UCSD-AML1 (cell line): ENCODE results near the gene DENND4B.
A peak's percentile ranks its signal among the peaks of the same experiment; 100 is the strongest.

Experiments
- DNase-seq: peaks from one replicate; lab custom pipeline; 2025; ENCODE audit not compliant: unreplicated experiment; lab: John Stamatoyannopoulos, UW

DENND4B gene

DNA sequence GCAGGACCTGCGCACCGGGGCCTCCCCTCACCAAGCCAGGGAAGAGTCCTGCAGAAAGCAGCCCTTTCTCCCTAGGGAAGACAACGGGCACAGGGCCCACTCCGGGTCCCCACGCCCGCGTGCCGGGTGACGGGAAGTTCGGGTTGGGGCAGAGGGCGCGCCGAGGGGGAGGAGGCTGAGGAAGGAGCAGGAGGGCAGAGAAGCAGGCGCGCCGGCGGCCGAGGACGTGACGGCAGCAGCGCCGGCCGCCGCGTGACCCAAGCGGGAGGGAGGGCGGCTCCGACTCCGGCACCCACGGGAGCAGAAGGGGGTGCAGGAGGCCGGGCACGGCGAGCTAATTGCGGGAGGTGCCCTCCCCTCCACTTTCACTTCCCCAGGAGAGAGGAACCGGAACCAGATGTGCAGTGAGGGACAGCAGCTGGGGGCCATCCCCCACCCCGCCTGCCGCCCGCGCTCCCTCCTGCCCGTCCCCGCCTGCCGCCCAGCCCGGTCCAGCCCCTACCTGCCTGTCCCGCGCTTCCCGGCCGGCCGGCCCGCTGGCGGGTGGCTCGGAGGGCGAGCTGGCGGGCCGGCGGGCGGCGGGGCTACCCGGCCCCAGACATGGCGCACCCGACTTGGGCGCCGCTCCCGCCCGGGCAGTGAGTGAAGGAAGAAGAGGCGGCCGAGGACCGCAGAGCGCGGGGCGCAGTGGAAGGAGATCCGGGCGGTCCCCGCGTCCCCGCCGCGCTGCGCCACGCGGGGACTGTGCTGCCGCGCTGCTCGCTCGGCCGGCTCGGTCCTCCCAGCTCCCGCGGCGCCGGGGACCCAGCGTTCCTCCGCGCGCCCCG is 510 bp downstream of the DENND4B start:
- peak; percentile 88 for DNase-seq

DNA sequence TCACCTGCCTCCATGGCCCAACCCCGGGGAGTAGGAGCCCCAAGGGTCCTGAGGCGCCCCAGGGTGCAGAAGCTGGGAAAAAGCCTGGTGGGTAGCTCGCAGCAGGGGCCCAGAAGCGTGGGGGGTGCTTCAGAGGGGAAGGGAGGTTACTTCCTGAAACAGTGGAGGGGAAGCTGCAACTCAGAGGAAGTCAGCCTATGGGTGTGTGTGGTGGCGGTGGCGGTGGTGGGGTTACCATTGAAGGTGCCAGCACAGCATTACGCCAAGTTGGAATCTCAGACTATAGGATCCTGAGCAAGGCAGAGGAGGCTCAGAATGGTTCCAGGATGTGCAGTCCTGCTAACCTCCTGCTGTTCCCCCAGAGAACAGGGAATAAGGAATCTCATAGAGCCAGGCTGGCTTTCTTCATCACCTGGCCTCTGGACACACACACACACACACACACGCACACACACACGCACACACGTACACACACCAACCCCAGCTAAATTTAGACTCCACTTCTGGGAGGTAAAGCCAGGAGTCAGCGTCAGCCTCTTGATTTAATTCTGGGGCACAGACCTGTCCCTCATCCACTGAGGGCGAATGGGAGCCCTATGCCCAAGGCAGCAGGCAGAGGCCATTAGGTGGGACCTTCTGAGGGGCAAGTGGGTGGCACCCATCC is 1.3 kb downstream of the DENND4B start:
- peak; percentile 83 for DNase-seq

DNA sequence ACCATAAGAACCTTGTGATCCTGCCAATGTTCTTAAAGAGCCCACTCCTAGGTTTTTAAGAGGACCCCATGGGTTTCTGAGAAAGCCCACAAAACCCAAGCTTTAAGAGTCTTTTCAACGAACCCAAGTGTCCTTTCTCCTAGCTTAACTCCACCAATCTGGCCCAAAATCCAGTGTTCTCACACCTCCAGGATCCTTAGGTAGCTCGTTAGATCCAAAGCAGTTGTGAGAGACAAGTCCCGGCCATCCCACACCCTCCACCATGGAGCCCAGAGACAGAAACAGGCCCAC is 1.7 kb downstream of the DENND4B start:
- no peak for DNase-seq

DNA sequence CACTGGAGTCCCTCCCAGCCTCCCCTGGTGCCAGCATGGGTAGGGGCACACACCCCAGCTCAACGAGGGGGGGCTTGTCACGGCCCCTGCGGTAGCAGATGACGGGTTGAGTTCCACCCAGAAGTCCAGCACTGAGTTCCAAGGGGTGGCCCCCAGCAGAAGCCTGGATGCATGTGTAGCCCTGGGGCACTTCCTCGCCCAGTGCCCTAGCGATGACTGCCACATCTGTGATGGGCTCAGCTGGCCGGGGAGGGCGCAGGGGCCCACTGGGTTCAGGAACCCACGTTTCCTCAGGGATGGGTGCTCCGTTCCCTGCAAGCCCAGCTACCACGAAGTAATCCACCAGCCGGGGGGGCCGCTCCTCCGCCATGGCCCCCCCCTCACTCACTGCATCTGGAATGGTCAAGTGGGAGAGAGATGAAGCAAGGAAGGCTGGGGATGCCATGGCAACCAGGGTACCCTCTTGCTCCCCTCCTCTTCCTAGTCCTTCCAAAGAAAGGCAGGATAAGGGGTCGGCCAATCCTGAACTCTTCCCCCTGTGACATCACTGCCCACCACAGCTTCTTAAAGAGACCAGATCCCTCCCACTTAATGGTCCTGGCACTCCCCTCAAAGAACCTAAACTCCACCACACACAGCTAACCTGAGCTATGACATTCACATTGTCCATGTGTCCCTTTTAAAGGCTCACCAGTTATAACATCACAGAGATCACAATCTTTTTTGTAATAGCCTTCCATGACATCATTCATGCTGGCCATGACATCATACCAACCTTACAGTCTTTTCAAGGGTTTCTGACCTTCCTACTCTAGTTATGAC is 2.3 kb downstream of the DENND4B start:
- DNase-seq = no peak

DNA sequence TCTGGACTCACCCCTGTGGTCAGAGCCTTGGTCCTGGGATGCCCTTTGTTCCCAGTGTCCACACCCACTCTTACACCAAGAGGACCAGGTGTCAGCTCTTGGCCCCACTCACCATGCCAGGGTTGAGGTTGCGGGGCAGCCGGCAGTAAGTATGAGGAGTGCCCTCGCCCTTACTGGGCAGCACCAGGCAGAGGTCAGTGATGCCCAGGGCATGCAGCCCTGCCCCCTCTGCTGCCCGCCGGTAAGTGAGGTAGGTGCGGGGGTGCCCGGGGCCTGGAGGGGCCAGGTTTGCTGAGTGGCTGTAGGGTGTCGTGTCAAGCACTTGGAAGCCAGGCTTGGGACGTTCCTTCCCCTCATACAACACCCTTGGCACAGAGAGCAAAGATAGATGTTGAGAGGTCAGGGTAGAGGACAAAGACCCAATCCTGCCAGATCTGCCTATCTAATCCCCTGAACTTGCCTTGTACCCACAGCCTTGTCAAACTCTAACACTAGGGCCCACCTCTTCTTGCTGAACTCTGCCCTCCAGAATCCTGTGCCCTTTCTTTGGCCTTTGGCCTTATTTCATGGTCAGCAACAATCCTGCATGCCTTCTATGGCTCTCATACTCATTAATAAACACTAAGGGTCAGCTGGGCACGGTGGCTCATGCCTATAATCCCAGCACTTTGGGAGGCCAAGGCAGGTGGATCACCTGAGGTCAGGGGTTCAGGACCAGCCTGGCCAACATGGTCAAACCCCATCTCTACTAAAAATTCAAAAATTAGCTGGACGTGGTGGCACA is 3.6 kb downstream of the DENND4B start:
- no peak for DNase-seq

DNA sequence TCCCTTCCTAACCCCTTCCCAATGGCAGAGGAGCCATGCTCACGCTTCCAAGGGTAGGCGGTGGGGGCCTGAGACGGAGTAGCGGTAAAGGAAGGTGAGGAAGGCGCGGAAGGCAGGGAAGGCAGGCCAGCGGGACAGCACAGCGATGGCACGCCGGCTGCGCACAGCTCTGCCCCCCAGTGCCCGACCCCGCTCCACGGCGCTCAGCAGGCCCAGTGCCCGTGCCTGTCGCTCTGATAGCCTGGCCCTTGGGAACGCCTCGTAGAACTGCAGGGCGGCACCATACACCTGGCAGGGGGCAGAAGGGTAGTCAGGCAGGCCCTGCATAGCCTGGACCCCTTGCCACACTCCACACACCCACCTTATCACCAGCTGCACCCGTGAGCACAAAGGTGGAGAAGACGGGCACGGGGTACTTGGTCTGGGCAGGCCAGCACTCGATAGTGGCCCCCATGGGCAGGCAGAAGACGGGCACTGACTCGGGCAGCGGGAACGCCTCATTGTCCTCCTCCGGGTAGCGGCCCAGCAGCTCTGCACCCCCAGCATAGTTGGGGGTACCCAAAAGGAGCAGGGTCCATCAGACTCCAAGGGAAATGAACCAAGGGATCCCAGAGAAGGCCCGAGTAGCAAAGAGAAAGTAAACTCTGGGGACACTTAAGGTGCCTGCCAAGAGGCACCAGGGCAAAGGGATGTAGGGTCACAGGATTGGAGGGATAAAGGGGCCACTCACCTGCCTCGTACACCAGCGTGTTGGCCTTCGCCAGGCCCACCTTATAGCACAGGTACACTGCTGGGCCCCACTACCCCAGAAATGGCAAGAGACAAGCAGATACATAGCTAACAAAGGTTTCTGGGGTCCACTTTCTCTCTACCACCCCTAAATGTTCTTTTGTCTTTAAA is 4.4 kb downstream of the DENND4B start:
- no peak for DNase-seq

DNA sequence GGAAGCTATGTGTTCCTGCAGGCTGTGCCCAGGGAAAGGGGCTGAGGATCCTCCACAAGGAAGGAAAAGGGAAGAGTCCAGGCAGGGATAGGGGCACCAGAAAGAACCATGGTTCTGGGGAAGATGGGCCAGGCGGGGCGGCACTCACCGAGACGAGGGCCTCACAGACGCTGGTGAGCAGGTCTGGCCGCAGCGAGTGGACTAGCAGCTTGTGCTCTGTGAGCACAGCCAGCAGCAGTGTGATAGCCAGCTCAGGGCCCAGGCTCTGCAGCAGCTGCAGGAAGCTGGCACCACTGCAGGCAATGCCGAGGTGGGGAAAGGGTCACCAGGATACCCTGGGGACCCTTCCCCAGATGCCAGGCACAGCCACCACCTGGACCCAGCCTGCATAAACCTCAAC is 5.8 kb downstream of the DENND4B start:
- no peak for DNase-seq

DNA sequence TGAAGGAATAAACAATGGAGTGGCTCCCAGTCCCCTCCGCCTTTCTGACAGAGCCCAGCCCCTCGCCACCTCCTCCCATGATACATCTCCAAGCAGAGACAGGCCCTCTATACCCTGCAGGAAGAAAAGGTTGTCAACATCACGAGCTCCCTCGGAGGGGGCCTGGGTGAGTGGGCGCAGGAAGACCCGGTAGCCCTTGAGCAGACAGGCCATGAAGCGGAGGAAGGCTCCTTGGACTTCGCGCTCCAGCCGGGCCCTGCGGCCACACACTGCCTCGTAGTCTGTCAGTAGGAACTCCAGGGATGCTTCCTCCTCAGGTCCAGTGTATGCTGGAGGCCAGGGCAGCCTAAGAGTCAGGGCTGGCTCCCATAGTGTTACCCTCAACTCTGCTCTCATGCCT is 7.0 kb downstream of the DENND4B start:
- DNase-seq = no peak

DNA sequence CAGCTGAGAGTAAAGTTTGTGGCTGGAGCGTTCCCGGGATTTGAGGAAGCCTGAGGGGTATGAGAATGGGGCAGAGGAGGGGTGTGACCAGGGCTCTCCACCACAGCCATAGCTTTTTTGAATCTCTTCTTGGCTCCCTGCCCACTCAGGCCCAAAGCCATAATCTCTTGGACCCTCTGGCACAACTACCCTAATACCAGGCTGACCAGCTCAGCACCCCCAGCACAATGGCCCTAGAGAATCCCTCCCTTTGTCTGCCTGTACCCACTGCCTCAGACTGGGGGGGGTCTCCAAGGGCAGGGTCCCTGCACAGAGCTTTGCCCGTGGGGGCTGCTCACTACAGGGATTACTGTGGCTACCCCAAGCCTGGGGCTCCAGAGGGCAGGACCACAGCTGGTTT is 7.5 kb downstream of the DENND4B start:
- no peak for DNase-seq

DNA sequence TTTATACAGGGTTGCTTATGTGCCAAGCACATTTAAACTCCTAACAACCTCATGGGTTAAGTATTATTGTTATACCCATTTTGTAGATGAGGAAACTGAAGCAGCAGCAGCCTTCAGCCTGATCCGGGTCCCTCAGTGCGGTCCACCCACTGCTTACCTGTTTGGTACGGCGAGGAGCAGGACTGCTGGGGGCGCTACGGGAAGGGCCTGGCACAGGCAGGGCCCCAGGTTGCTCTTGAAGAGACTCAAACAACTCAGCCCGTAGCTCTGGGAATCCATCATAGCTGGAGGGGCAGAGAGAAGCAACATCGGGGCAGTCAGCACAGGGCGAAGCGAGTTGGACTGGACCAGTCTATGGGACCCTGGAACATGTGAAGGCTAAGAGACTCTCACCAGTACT is 9.2 kb downstream of the DENND4B start:
- DNase-seq = no peak

DNA sequence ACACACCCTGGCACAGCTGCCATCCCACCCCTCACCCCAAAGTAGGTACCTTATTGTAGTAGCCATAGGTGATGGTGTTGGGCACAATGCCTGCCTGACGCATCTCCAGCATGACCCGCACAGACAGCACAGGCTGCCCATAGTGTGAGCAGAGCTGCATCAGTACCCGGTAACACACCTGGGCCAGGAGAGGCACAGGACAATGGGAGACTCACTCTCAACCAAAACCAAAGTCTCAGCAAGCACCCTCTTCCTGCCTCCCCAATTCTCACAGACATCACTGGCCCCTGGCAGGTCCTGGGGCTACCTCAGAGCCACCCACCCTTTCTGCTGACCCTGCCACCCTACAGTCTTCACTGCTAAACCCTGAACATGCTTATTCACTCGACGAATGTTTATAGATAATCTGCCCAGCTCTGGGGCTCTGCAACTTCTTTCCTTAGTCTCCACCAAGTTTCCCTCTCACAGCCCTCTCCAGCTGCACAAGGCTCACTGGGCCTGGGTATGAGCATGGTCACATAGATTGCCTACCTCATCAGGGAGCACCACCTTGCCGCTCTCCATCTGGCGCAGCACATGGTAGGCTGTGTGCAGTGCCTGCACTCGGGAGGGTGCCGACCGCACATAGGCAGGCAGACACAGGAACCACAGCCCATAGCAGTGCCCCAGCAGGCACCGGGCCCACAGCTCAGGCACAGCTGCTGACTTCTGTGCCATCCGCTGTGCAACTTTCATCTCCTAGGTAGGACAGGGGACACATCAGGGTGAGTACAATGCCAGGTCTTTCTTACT is 10.3 kb downstream of the DENND4B start:
- DNase-seq = no peak

DNA sequence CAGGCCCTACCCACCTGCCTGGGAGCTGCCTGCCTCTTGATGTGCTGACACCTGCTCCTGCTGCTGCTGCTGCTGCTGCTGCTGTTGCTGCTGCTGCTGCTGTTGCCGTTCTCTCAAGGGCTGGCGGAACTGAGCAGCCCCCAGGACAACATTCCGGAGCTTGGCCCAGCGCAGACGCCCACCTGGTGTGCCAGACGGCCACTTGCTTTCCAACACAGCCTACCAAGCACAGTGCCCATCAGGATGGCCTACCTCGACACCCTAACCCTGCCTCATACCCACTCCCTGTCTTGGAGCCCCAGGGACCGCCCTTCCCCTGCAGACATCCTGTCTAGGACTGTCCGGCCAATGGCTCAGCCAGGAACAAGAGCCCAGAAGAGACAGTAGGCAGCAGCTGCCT is 11.8 kb downstream of the DENND4B start:
- no peak for DNase-seq

DNA sequence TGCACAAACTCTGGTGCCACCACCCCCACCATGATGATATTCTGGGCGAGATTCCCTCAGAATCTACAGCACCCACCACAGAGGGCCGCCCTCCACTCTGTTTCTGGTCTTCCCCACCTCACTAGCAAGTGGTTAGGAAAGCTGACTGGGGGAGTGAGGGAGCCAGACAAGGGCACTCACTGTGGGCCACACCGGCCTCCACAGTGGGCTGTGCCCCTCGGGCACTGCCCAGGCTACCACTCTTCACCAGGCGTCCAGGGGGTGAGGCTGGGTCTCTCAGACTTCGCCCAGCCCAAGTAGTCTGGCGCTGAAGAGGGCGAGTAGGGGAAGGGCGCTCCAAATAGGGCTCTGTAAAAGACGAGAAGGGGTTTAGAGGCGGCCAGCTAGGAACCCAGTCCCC is 12.6 kb downstream of the DENND4B start:
- DNase-seq = no peak

DNA sequence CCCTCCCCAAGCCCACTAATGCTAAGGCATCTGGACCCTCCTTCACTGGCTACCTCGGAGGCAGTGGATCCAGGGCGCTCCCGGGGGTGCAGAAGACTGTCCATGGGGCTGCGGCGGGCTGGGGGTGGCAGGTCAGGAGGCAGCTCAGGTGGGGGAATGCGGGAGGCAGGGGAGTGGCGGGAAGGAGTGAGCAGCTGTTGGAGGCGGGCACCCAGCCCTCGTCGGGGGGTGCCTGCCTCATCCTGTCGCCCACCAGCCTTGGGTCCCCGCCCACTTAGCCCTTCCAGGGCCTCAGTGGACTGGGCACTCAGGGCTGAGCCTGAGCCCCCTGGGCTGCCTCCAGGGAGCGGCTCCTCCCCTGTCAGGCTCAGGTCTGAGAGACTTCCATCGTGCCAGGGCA is 13.1 kb downstream of the DENND4B start:
- no peak for DNase-seq

DNA sequence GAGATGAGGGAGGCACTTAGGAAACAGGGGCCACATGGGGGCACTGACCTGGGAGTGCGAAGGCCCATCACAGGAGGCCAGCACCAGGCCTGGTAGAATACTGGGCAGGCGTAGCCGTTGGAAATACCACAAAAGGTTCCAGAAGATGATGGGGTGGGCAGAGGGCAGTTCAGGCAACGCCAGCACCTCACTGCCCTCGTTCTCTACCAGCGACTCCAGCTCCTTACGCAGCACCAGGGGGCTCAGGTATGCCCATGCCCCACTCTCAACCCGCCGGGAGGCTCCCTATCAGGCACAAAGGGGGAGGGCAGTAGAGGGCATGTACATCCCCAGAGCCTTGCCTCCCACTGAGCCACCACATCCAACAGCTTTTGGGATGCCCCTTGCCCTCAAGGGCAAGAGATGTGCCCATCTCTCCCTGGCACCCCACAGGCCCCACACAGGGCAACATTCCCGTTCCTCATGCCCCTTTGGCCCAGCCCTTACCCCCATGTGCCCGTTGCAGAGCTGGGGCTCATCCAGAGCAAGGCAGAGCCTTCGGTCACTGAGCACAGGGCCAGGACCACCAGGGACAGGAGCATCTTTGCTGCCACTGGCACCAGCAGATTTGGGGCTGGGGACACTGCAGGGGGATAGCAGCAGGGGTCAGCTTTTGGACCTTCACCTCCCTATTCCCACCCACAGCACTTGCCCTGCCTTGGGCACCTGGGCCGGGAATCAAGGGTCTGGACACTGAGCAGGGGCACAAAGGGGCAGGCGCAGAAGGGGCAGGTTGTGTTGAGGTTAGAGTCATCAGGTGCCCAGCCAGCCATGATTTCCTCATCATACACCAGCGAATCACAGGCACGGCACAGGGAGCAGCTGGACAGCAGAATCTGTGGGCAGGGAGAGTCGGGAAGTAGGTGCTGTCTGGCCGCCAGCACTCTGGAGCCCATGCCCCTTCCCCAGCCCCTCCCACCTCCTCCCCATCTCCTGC is 14.1 kb downstream of the DENND4B start:
- no peak for DNase-seq

DNA sequence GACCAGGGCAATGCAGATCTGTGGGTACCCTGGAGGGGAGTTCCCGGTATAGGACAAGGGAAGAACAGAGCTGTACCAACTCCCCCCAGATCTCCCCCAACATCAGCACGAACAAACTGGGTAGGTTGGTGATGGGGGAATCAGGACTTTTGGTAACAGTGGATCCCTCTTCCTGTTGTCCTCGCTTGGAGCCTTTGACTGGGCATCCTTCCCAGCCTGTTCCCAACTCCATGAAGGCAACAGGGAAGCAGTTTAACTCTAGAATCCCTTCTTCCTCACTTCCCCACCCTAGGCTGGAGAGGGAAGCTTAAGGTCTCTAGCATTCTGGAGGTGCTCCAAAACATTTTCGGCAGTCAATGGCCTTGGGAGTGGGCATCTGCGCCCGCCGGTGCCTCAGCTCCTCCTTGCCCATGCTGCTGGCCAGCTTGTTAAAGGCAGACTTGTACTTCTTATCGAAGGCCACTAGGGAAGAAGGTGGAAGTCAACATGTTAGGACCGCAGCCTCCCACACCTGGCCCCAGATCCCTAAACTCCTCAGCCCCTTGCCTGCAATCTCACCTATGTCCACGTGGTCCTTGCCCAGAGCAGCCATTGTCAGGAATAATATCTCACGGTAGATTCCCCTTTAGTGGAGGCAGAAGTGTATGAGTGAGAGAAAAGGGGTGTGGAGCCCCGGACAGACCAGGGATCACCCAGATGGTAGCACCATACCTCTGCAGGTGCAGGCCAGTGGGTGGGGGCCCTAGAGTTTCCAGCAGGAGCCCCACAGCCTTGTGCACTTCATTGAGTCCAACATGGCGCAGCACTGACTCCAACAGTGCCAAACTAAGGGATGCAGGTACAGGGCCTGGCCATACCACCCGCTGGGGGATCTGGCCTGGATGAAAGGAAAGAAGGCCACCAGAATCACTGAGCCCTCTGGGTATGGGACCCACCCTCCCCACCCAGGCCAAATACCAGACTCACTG is 16.3 kb downstream of the DENND4B start:
- DNase-seq = no peak

DNA sequence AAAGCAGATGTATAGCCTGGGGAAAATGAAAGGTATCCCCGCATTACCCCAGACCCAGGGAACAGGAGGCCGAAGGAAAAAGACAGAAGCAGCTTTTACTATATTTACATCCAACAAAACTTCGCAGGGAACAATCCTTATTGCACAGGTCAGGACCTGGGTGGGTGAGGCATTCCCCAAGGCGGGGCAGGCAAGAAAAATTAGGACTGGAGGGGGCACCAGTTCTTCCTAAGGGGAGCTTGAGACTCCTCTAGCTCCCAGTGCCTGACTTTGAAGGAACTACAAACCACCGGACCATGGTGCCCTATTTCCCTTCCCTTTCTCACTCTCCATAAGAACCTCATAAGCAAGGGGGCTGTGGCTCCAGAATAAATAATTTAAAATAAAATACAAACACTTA is 17.1 kb downstream of the DENND4B start:
- no peak for DNase-seq
